CD14-positive monocyte (primary cell): ENCODE measurements around the gene TMEM167B. TPM values are rescaled to one million over a fixed set of nuclear protein-coding genes. Genes with fewer than 3 reads are reported as not detected.

ENCODE experiments used
- DNase-seq, 3 donors: peaks; one replicate each; pipeline ENCODE4 v3.0.0-alpha.2; 2011 to 2022
- H2AFZ ChIP-seq: 2 replicates; pipeline ENCODE4 v1.6.0; 2012; ENCODE audit warnings: mild to moderate bottlenecking, low read depth, low read length, inconsistent platforms; ENCODE audit not compliant: insufficient read depth, poor library complexity, severe bottlenecking
- H3K27ac ChIP-seq, 2 donors: 1 replicate in 1 of 2; 2 replicates in 1 of 2; pipeline ENCODE4 v1.5.1; 2012 to 2013; ENCODE audit warnings: low read length in 2 of 2, control low read depth in 1 of 2, inconsistent platforms in 1 of 2, low read depth in 1 of 2, mild to moderate bottlenecking in 1 of 2
- H3K27me3 ChIP-seq, 2 donors: one replicate each; pipeline versions ENCODE4 v1.6.0 to v1.6.1; 2011 to 2013; ENCODE audit warnings: low read length in 2 of 2; ENCODE audit not compliant: control insufficient read depth in 2 of 2, insufficient read depth in 2 of 2
- H3K36me3 ChIP-seq, 2 donors: replicated peaks in 1 of 2; 1 replicate in 1 of 2; 2 replicates in 1 of 2; pipeline versions ENCODE4 v1.5.1 to v1.6.1; 2012 to 2013; ENCODE audit warnings: low read length in 2 of 2, control low read depth in 1 of 2, inconsistent platforms in 1 of 2, mild to moderate bottlenecking in 1 of 2; ENCODE audit not compliant: insufficient read depth in 2 of 2, control insufficient read depth in 1 of 2
- H3K4me1 ChIP-seq, 2 donors: 1 replicate in 1 of 2; 2 replicates in 1 of 2; pipeline versions ENCODE4 v1.5.1 to v1.6.1; 2012 to 2013; ENCODE audit warnings: low read length in 2 of 2, control low read depth in 1 of 2, inconsistent platforms in 1 of 2, mild to moderate bottlenecking in 1 of 2, moderate library complexity in 1 of 2; ENCODE audit not compliant: insufficient read depth in 2 of 2, control insufficient read depth in 1 of 2
- H3K4me2 ChIP-seq: replicated peaks from 2 replicates; pipeline ENCODE3; 2012; ENCODE audit warnings: low read length, moderate library complexity, mild to moderate bottlenecking; ENCODE audit not compliant: poor library complexity, severe bottlenecking; ENCODE audit errors: extremely low read depth
- H3K4me3 ChIP-seq, 3 experiments: fragments of 200-600 bp in 1 of 3; sonication (generic) in 1 of 3; replicated peaks in 1 of 3; 1 replicate in 2 of 3; 2 replicates in 1 of 3; pipeline ENCODE4 v1.5.1; 2011 to 2013; ENCODE audit warnings: low read length in 3 of 3, mild to moderate bottlenecking in 3 of 3, control low read depth in 2 of 3, low read depth in 2 of 3, inconsistent platforms in 1 of 3, moderate library complexity in 1 of 3
- H3K79me2 ChIP-seq: 2 replicates; pipeline ENCODE4 v1.6.0; 2012; ENCODE audit warnings: mild to moderate bottlenecking, control low read depth, inconsistent platforms, low read length, moderate library complexity; ENCODE audit not compliant: insufficient read depth
- H3K9ac ChIP-seq: 2 replicates; pipeline ENCODE4 v1.6.0; 2017; ENCODE audit warnings: low read length, mild to moderate bottlenecking; ENCODE audit not compliant: insufficient read depth, poor library complexity, severe bottlenecking
- H3K9me3 ChIP-seq, 2 donors: replicated peaks in 1 of 2; 1 replicate in 1 of 2; 2 replicates in 1 of 2; pipeline versions ENCODE4 v1.5.1 to v1.6.1; 2012 to 2013; ENCODE audit warnings: low read length in 2 of 2, control low read depth in 1 of 2; ENCODE audit not compliant: control insufficient read depth in 1 of 2, insufficient read depth in 1 of 2
- H4K20me1 ChIP-seq: 2 replicates; pipeline ENCODE4 v1.6.0; 2012; ENCODE audit warnings: mild to moderate bottlenecking, low read length, control low read depth, moderate library complexity; ENCODE audit not compliant: insufficient read depth
- H3K27ac Mint-ChIP-seq, 7 donors: one replicate each; pipeline ENCODE4 v1.8.0; 2020; ENCODE audit warnings: mild to moderate bottlenecking in 7 of 7, mixed read lengths in 7 of 7, moderate library complexity in 6 of 7, inconsistent platforms in 2 of 7
- H3K27me3 Mint-ChIP-seq, 3 donors: one replicate each; pipeline ENCODE4 v1.8.0; 2021 to 2022; ENCODE audit warnings: low read depth in 3 of 3, mild to moderate bottlenecking in 3 of 3, mixed read lengths in 3 of 3, moderate library complexity in 3 of 3, inconsistent platforms in 1 of 3
- H3K36me3 Mint-ChIP-seq, 2 donors: one replicate each; pipeline ENCODE4 v1.8.0; 2020; ENCODE audit warnings: mixed read lengths in 2 of 2, inconsistent platforms in 1 of 2, mild to moderate bottlenecking in 1 of 2
- H3K4me1 Mint-ChIP-seq: one replicate; pipeline ENCODE4 v1.8.0; 2020; ENCODE audit warnings: mild to moderate bottlenecking, mixed read lengths
- H3K4me3 Mint-ChIP-seq, 2 donors: one replicate each; pipeline ENCODE4 v1.8.0; 2020; ENCODE audit warnings: mild to moderate bottlenecking in 2 of 2, mixed read lengths in 2 of 2, moderate library complexity in 1 of 2
- H3K9me3 Mint-ChIP-seq, 7 donors: one replicate each; pipeline ENCODE4 v1.8.0; 2020 to 2022; ENCODE audit warnings: mixed read lengths in 7 of 7, mild to moderate bottlenecking in 6 of 7, moderate library complexity in 6 of 7, inconsistent platforms in 2 of 7
- WGBS: methylation state at CpG from one replicate; pipeline ENCODE4 v1.1.5; 2013; ENCODE audit warnings: missing lambda C conversion rate; ENCODE audit not compliant: insufficient coverage; 5-methylcytosine and 5-hydroxymethylcytosine counted together
- intact Hi-C, 2 donors: fragments of 100-400 bp; cut with micrococcal nuclease; formaldehyde crosslinking; loops; one replicate each; pipeline versions ENCODE4 v1.15.0 to v1.15.1; 2023
- polyA plus RNA-seq, 3 donors: library from polyadenylated mRNA; depleted of rRNA in 1 of 3; unstranded in 2 of 3; stranded (reverse) in 1 of 3; fragments of 300-500 nt in 2 of 3; fragments of >200 nt in 1 of 3; fragmentation: Illumina TruSeq in 2 of 3; gene quantifications; 1 replicate in 2 of 3; 2 replicates in 1 of 3; pipeline ENCODE4 v1.2.3, GENCODE V29; 2012 to 2021
- TF ChIP-seq, protein P1 (sequence below): fragments of 200-600 bp; IDR thresholded peaks from one replicate; pipeline ENCODE4 v1.8.0; 2022; ENCODE audit warnings: antibody characterized with exemption, mild to moderate bottlenecking

TMEM167B gene
- polyA plus RNA-seq, 3 donors, result 39.2 to 50.8 (median 43.3) TPM

DNA sequence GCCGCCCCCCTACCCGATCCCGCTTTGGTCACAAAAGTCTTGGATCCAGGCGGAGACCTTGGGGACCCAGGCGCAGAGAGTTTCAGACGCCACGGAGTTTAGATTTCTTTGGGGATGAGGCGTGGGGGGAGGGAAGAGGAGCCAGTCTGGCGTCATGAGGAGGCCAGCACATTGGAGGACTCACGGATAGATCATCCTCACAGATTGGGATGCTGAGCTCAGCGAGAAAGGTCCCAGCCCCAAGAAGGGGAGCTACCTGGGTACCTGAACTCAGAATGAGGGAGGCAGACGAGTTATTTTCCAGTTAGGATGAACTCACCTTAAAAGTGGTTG, 23.7 kb downstream of the TMEM167B start:
- DNase-seq, result no peak
- H3K27me3 ChIP-seq, result peaks cover 32 to 35% of the 10 kb centered on the region in 2 donors
- H3K4me1 ChIP-seq, result peaks cover 33 to 35% of the 10 kb centered on the region in 2 donors
- peaks cover 0 to 10% of the 10 kb centered on the region in 2 donors for H3K9me3 ChIP-seq
- H3K9ac ChIP-seq, result peak overlapping the region; percentile 25
- H4K20me1 ChIP-seq, result no peaks in the 10 kb centered on the region
- TF ChIP-seq, protein P1, sequence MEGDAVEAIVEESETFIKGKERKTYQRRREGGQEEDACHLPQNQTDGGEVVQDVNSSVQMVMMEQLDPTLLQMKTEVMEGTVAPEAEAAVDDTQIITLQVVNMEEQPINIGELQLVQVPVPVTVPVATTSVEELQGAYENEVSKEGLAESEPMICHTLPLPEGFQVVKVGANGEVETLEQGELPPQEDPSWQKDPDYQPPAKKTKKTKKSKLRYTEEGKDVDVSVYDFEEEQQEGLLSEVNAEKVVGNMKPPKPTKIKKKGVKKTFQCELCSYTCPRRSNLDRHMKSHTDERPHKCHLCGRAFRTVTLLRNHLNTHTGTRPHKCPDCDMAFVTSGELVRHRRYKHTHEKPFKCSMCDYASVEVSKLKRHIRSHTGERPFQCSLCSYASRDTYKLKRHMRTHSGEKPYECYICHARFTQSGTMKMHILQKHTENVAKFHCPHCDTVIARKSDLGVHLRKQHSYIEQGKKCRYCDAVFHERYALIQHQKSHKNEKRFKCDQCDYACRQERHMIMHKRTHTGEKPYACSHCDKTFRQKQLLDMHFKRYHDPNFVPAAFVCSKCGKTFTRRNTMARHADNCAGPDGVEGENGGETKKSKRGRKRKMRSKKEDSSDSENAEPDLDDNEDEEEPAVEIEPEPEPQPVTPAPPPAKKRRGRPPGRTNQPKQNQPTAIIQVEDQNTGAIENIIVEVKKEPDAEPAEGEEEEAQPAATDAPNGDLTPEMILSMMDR, result no peak
- peak overlapping the region in 1 of 3 experiments; percentile 69 for H3K4me3 ChIP-seq
- H3K36me3 Mint-ChIP-seq, result peaks cover 3 to 14% of the 10 kb centered on the region in 2 donors
- H3K36me3 ChIP-seq, result no peaks in the 10 kb centered on the region
- peak overlapping the region; percentile 43 for H2AFZ ChIP-seq
- H3K27me3 Mint-ChIP-seq, result peaks cover 40 to 55% (median 54%) of the 10 kb centered on the region in 3 donors
- no peaks in the 10 kb centered on the region for H3K79me2 ChIP-seq
- WGBS, result 8% methylated on average over 10 of the region's 12 CpGs
- peak overlapping the region; percentile 70 to 91 for H3K4me3 Mint-ChIP-seq
- peaks cover 0 to 15% (median 6%) of the 10 kb centered on the region in 7 donors for H3K9me3 Mint-ChIP-seq
- peaks cover 40% of the 10 kb centered on the region for H3K4me1 Mint-ChIP-seq
- peak overlapping the region in 1 of 7 donors; percentile 28 for H3K27ac Mint-ChIP-seq
- H3K27ac ChIP-seq, result no peak overlapping the region
- intact Hi-C loops, result loop anchor here (5.0 to 10.0 kb wide), 2 partner anchors 72 to 150 kb away; partner anchors contain the start of genes CLCC1 (in 2 of the 2) and WDR47 (in 2 of the 2)
- H3K4me2 ChIP-seq, result peak overlapping the region; percentile 80

- no peak overlapping the region for H3K27ac Mint-ChIP-seq
- peaks cover 39% of the 10 kb centered on the region for H3K4me1 Mint-ChIP-seq
- intact Hi-C loops, result loop anchor here (10.0 kb wide), 1 partner anchor 151 kb away; the partner anchor contains the start of gene CLCC1 (in 2 of the 2)
- Histone ChIP-seq H3K4me3 (no peak overlapping the region), H3K36me3 (no peaks in the 10 kb centered on the region), H4K20me1 (no peaks in the 10 kb centered on the region), H3K9me3 (peaks cover 0 to 10% of the 10 kb centered on the region in 2 donors), H3K4me2 (no peak overlapping the region), H3K4me1 (peaks cover 33 to 35% of the 10 kb centered on the region in 2 donors), H2AFZ (no peak overlapping the region), H3K9ac (no peak overlapping the region), H3K27me3 (peaks cover 32 to 35% of the 10 kb centered on the region in 2 donors), H3K27ac (no peak overlapping the region), H3K79me2 (no peaks in the 10 kb centered on the region)
- WGBS, result no CpG with 5 or more reads among the region's 2 CpGs
- H3K36me3 Mint-ChIP-seq, result peaks cover 3 to 11% of the 10 kb centered on the region in 2 donors
- H3K4me3 Mint-ChIP-seq, result peak overlapping the region in 1 of 2 donors; percentile 33
- H3K9me3 Mint-ChIP-seq, result peaks cover 0 to 15% (median 6%) of the 10 kb centered on the region in 7 donors
- no peak for DNase-seq
- H3K27me3 Mint-ChIP-seq, result peaks cover 40 to 57% (median 51%) of the 10 kb centered on the region in 3 donors
- TF ChIP-seq, protein P1, result no peak
Measured at GRCh38 chr1:109115685-109116084, 25.1 kb downstream of the TMEM167B start.
